Neural progenitor cell (in vitro differentiated cells): ENCODE measurements around the gene MAP3K1. TPM values are rescaled to one million over a fixed set of nuclear protein-coding genes. Genes with fewer than 3 reads are reported as not detected.
A peak's percentile ranks its signal among the peaks of the same experiment; 100 is the strongest.

Experiments used
- DNase-seq: peaks from one replicate; pipeline ENCODE4 v3.0.0-alpha.2; 2016; ENCODE audit warnings: low spot score
- H2AFZ ChIP-seq: fragments of 200-600 bp; sonication (generic); replicated peaks from 2 replicates; pipeline ENCODE4 v1.6.1; 2016; ENCODE audit warnings: antibody characterized with exemption
- H3F3A ChIP-seq: fragments of 200-600 bp; sonication (generic); 2 replicates; pipeline ENCODE4 v1.6.1; 2016; ENCODE audit warnings: antibody characterized with exemption, low read depth
- H3K27ac ChIP-seq: fragments of 200-600 bp; sonication (generic); 2 replicates; pipeline ENCODE4 v1.5.1; 2016; ENCODE audit warnings: mild to moderate bottlenecking
- H3K27me3 ChIP-seq: fragments of 200-600 bp; sonication (generic); 2 replicates; pipeline ENCODE4 v1.6.1; 2016; ENCODE audit warnings: mild to moderate bottlenecking, moderate library complexity
- H3K36me3 ChIP-seq: fragments of 200-600 bp; sonication (generic); 2 replicates; pipeline ENCODE4 v1.5.1; 2016
- H3K4me1 ChIP-seq: fragments of 200-600 bp; sonication (generic); 2 replicates; pipeline ENCODE4 v1.6.1; 2016; ENCODE audit warnings: mixed run types
- H3K4me2 ChIP-seq: fragments of 200-600 bp; sonication (generic); 2 replicates; pipeline ENCODE4 v1.6.1; 2016
- H3K4me3 ChIP-seq: fragments of 200-600 bp; sonication (generic); 2 replicates; pipeline ENCODE4 v1.5.1; 2016
- H3K79me2 ChIP-seq: fragments of 200-600 bp; sonication (generic); 2 replicates; pipeline ENCODE4 v1.6.1; 2016; ENCODE audit warnings: low read depth
- H3K9ac ChIP-seq: fragments of 200-600 bp; sonication (generic); 2 replicates; pipeline ENCODE4 v1.6.1; 2016
- H3K9me3 ChIP-seq: fragments of 200-600 bp; sonication (generic); 2 replicates; pipeline ENCODE4 v1.5.1; 2016; ENCODE audit warnings: low read depth
- H4K20me1 ChIP-seq: fragments of 200-600 bp; sonication (generic); 2 replicates; pipeline ENCODE4 v1.6.1; 2016; ENCODE audit warnings: low read depth
- H3K27ac Mint-ChIP-seq: 3 replicates; pipeline ENCODE4 v1.8.0; 2021; ENCODE audit warnings: mixed read lengths
- H3K27me3 Mint-ChIP-seq: 2 replicates; pipeline ENCODE4 v1.8.0; 2022; ENCODE audit warnings: low read depth, mild to moderate bottlenecking, inconsistent platforms, moderate library complexity, mixed read lengths; ENCODE audit not compliant: insufficient read depth
- H3K36me3 Mint-ChIP-seq: 3 replicates; pipeline ENCODE4 v1.8.0; 2021; ENCODE audit warnings: mixed read lengths
- H3K4me1 Mint-ChIP-seq: 3 replicates; pipeline ENCODE4 v1.8.0; 2021; ENCODE audit warnings: mixed read lengths
- H3K4me3 Mint-ChIP-seq: 3 replicates; pipeline ENCODE4 v1.8.0; 2021; ENCODE audit warnings: mild to moderate bottlenecking, moderate library complexity, mixed read lengths
- H3K9me3 Mint-ChIP-seq: 3 replicates; pipeline ENCODE4 v1.8.0; 2020; ENCODE audit warnings: mixed read lengths
- EZH2 ChIP-seq: fragments of 200-600 bp; sonication (generic); IDR thresholded peaks from 2 replicates; pipeline ENCODE4 v1.6.1; 2017; ENCODE audit warnings: antibody characterized with exemption, mild to moderate bottlenecking, moderate library complexity
- EZH2phosphoT487 ChIP-seq: fragments of 200-600 bp; sonication (generic); IDR thresholded peaks from 2 replicates; pipeline ENCODE4 v1.6.1; 2017; ENCODE audit warnings: antibody characterized with exemption
- total RNA-seq: library from RNA; depleted of rRNA; stranded (reverse); fragments of >200 nt; gene quantifications from 2 replicates; pipeline ENCODE4 v1.2.3, GENCODE V29; 2015; ENCODE audit warnings: low replicate concordance
- TF ChIP-seq, protein P1 (sequence below): fragments of 200-600 bp; sonication (generic); IDR thresholded peaks from 2 replicates; pipeline ENCODE4 v1.5.1; 2017; ENCODE audit warnings: antibody characterized with exemption, mild to moderate bottlenecking

Gene MAP3K1
- total RNA-seq, 1 donor from 2014 or later = 22.2 TPM

DNA sequence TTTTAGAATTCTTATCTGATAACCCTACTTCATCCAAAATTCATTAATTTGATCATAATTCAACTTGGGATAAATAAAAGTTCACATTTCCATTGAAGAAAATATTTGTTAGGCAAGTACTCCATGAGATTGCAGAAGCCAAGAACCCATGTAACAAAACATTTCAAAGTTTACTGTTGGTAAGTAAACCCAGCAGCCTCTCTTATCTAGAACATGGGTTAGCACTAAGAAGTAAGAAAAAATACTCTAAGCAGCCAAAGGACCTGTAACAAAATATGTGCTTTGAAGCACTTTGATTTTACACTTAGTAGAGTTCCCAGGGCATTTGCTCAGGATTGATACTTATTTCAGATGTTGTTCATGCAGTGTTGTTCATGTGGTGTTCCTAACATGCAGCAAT, 8.7 kb downstream of the MAP3K1 start:
- Histone ChIP-seq H3K27ac (no peak overlapping the region), H3F3A (no peaks in the 10 kb centered on the region), H3K9me3 (no peaks in the 10 kb centered on the region), H3K27me3 (no peaks in the 10 kb centered on the region), H3K79me2 (peaks cover 92% of the 10 kb centered on the region), H3K4me1 (peaks cover 9% of the 10 kb centered on the region), H3K4me3 (no peak overlapping the region), H3K4me2 (no peak overlapping the region), H4K20me1 (peaks cover 71% of the 10 kb centered on the region), H3K36me3 (no peaks in the 10 kb centered on the region), H2AFZ (no peak overlapping the region), H3K9ac (no peak overlapping the region)
- H3K27ac Mint-ChIP-seq = no peak overlapping the region
- peaks cover 7% of the 10 kb centered on the region for H3K27me3 Mint-ChIP-seq
- no peak for DNase-seq
- H3K36me3 Mint-ChIP-seq = peaks cover 20% of the 10 kb centered on the region
- H3K9me3 Mint-ChIP-seq = no peaks in the 10 kb centered on the region
- TF ChIP-seq EZH2phosphoT487 (no peak), EZH2 (no peak)
- TF ChIP-seq, protein P1, sequence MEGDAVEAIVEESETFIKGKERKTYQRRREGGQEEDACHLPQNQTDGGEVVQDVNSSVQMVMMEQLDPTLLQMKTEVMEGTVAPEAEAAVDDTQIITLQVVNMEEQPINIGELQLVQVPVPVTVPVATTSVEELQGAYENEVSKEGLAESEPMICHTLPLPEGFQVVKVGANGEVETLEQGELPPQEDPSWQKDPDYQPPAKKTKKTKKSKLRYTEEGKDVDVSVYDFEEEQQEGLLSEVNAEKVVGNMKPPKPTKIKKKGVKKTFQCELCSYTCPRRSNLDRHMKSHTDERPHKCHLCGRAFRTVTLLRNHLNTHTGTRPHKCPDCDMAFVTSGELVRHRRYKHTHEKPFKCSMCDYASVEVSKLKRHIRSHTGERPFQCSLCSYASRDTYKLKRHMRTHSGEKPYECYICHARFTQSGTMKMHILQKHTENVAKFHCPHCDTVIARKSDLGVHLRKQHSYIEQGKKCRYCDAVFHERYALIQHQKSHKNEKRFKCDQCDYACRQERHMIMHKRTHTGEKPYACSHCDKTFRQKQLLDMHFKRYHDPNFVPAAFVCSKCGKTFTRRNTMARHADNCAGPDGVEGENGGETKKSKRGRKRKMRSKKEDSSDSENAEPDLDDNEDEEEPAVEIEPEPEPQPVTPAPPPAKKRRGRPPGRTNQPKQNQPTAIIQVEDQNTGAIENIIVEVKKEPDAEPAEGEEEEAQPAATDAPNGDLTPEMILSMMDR = no peak
- H3K4me1 Mint-ChIP-seq = peaks cover 17% of the 10 kb centered on the region
- H3K4me3 Mint-ChIP-seq = no peak overlapping the region

DNA sequence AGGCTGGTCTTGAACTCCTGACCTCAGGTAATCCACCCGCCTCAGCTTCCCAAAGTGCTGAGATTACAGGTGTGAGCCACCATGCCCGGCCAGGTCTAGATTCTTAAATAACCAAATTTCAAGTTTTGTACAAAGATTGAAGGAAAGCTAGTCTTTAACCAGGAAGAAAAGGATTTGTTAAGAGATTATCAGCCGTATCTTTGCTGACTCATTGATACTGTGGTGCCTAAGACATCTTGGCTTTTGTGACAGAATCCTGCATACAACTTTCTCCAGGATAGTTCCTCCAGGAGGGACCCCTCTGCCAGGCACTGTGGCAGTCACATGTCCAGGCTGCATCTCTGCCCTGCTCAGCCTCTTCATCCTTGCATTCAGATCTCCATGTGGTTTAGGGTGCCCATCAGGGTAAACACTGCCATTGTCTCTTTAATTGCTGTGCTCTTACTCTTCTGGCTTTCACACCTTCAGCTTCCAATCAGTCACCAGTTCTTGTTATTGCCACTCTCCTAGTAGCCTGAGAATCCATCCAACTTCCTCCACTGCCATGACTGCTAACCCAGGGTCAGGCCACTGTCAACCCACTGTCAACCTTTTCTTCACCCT, 10.0 kb downstream of the MAP3K1 start:
- Mint-ChIP-seq H3K4me3 (no peak overlapping the region), H3K27me3 (peaks cover 7% of the 10 kb centered on the region), H3K4me1 (peaks cover 12% of the 10 kb centered on the region), H3K27ac (no peak overlapping the region), H3K9me3 (no peaks in the 10 kb centered on the region), H3K36me3 (peaks cover 20% of the 10 kb centered on the region)
- H4K20me1 ChIP-seq = peaks cover 63% of the 10 kb centered on the region
- H3K4me3 ChIP-seq = no peak overlapping the region
- no peak overlapping the region for H3K27ac ChIP-seq
- H3K79me2 ChIP-seq = peaks cover 89% of the 10 kb centered on the region
- H3K36me3 ChIP-seq = no peaks in the 10 kb centered on the region
- no peak overlapping the region for H2AFZ ChIP-seq
- no peaks in the 10 kb centered on the region for H3F3A ChIP-seq
- no peaks in the 10 kb centered on the region for H3K27me3 ChIP-seq
- peaks cover 13% of the 10 kb centered on the region for H3K4me1 ChIP-seq
- H3K4me2 ChIP-seq = no peak overlapping the region
- no peaks in the 10 kb centered on the region for H3K9me3 ChIP-seq
- TF ChIP-seq, protein P1 = no peak
- no peak for TF ChIP-seq EZH2phosphoT487
- no peak for TF ChIP-seq EZH2
- no peak for DNase-seq
- H3K9ac ChIP-seq = no peak overlapping the region

DNA sequence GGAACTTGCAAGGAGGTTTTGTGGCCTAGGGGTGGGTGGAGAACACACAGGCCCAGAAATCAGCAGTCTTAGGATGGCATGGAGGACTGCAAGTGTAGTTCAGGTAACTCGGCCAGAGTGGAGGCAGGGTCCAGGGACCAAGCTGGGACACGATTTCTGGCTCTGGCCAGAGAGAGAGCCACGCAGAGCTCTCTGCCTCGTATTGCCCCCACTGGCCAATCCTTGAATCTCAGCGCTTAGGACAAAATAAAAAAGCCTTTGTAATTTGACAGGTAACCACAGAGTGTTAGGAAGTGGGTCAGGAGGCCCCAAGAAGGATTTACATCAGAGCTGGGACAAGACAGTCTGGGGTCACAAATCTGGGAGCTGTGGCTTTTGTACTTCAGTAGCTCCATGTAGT, 11.7 kb downstream of the MAP3K1 start:
- no peak overlapping the region for H3K4me3 ChIP-seq
- H3K4me1 ChIP-seq = peaks cover 29% of the 10 kb centered on the region
- H4K20me1 ChIP-seq = peaks cover 63% of the 10 kb centered on the region
- no peaks in the 10 kb centered on the region for H3K9me3 ChIP-seq
- no peak overlapping the region for H3K27ac Mint-ChIP-seq
- no peak overlapping the region for H3K27ac ChIP-seq
- no peak overlapping the region for H3K9ac ChIP-seq
- H3K36me3 ChIP-seq = no peaks in the 10 kb centered on the region
- peaks cover 90% of the 10 kb centered on the region for H3K79me2 ChIP-seq
- H3K4me1 Mint-ChIP-seq = peaks cover 20% of the 10 kb centered on the region
- peak; percentile 47 for DNase-seq
- no peak overlapping the region for H3K4me2 ChIP-seq
- H3K27me3 Mint-ChIP-seq = peaks cover 7% of the 10 kb centered on the region
- H3K27me3 ChIP-seq = no peaks in the 10 kb centered on the region
- no peaks in the 10 kb centered on the region for H3K9me3 Mint-ChIP-seq
- TF ChIP-seq, protein P1 = peak; percentile 49
- TF ChIP-seq EZH2 (no peak), EZH2phosphoT487 (no peak)
- no peaks in the 10 kb centered on the region for H3F3A ChIP-seq
- H2AFZ ChIP-seq = no peak overlapping the region
- no peak overlapping the region for H3K4me3 Mint-ChIP-seq
- peaks cover 11% of the 10 kb centered on the region for H3K36me3 Mint-ChIP-seq
